Esophagus muscularis mucosa (tissue), 4 donors: Measurements from ENCODE around the gene ESCO1. TPM values are rescaled to one million over a fixed set of nuclear protein-coding genes. Genes with fewer than 3 reads are reported as not detected.

Source experiments
- total RNA-seq, 4 donors: library from RNA; depleted of rRNA; stranded (reverse); fragments of >200 nt; gene quantifications; one replicate each; pipeline versions ENCODE4 v1.1.0 to v1.2.1, GENCODE V29; 2016

ESCO1 gene
- total RNA-seq, 4 donors from 2014 or later: 12.6 to 19.5 (median 15.0) TPM

Other genes with a start within 250 kb of the ESCO1 start
- 1 to 10 TPM; 7.1 to 8.8 (median 8.1) TPM for gene SNRPD1, start 11.6 kb upstream of the ESCO1 start, total RNA-seq
- 1 to 10 TPM; 5.1 to 8.3 (median 7.0) TPM for gene ABHD3, start 104.1 kb upstream of the ESCO1 start, total RNA-seq
- 10 to 100 TPM; 36.0 to 55.3 (median 40.8) TPM for gene MIB1, start 140.1 kb upstream of the ESCO1 start, total RNA-seq